ENCODE data around the gene SETD3. TPM values are rescaled to one million over a fixed set of nuclear protein-coding genes. Genes with fewer than 3 reads are reported as not detected.

SETD3 gene
- total and polyA plus RNA-seq, 2 of the 8 experiments (the other 6 are each of a cell fraction or from before 2014, with no cell fraction given) = 24.0 to 64.0 TPM

DNA sequence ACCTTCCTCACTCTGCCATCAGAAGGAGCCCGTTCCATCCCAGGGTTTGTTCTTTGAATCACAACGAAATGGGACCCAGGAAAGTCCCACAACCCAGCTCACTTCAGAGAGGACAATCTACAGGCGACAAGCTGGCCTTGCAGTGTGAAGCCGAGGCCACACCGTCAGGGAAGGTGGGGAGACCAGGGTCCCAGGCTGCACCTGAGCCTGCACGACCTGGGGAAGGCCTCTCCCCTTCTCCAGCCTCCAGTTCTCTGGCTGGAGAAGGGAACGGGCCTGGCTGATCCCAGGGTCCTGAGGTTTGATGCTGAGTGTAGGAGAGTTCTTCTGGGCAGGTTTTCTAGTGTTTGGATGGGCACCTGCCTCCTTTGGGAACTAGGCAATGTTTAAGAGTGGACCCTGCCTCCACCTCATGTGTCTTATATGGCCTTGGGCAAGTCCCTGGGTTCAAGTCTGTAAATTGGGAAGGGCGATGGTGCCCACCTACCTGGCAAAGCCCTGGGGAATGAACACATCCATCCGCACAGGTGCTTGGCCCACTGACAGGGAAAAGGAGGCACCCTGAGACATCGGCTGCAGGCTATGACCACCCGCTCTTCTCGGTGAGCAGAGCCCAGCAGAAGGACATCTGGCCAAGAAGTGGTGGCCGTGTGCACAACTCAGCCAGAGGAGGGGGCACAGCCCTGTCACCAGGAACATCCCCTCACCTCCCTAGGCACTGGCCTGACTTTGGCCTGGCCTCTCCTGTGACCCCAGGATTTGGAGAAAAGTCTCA lies 130.8 kb downstream of the SETD3 start (continued):
- TF ChIP-seq CBX5 (IDR thresholded peaks at IDR 0.05; ENCODE audit: low read depth, low read length) = no peak
- no peak for TF ChIP-seq RXRA (IDR thresholded peaks at IDR 0.05; ENCODE audit: insufficient read depth, low read depth, low read length)
- no peak for TF ChIP-seq BCL11A (IDR thresholded peaks at IDR 0.05; ENCODE audit: low read depth in 2 of 2, low read length in 2 of 2)
- TF ChIP-seq SP1 (IDR thresholded peaks at IDR 0.05; ENCODE audit: low read depth, low read length) = no peak

All from H1 (cell line).